Panc1 (cell line): Measurements from ENCODE around the gene MRNIP. TPM values are rescaled to one million over a fixed set of nuclear protein-coding genes. Genes with fewer than 3 reads are reported as not detected.

Source experiments
- ATAC-seq: fragments of 200-7000 bp; cut with Tn5 transposase; 2 replicates; pipeline ENCODE4 v1.9.1; 2020; ENCODE audit warnings: mild to moderate bottlenecking, moderate library complexity
- BruUV-seq: library from RNA; stranded (reverse); fragments of 400-500 nt; replicated peaks from 2 replicates; lab custom pipeline; 2021; lab: Mats Ljungman, UMichigan
- CTCF ChIA-PET: fragments of 300-600 bp; sonication (Branson Sonifier 250); formaldehyde crosslinking; loops from one replicate; lab custom pipeline; 2022; ENCODE audit warnings: antibody characterized with exemption; lab: Charles Lee
- POLR2A ChIA-PET: fragments of 300-600 bp; sonication (Branson Sonifier 250); formaldehyde crosslinking; loops from one replicate; lab custom pipeline; 2022; ENCODE audit warnings: antibody characterized with exemption; lab: Charles Lee
- DNase-seq: peaks from one replicate; pipeline ENCODE4 v3.0.0-alpha.2; 2010; ENCODE audit warnings: low read depth, low spot score
- H3K27ac ChIP-seq: 2 replicates; pipeline ENCODE4 v1.5.1; 2011; ENCODE audit warnings: mild to moderate bottlenecking, low read length, inconsistent platforms
- H3K27me3 ChIP-seq: fragments of 200-500 bp; sonication (Bioruptor generic); 2 replicates; pipeline ENCODE4 v1.6.0; 2014; ENCODE audit warnings: low read length, inconsistent platforms; ENCODE audit not compliant: control insufficient read depth, insufficient read depth
- H3K36me3 ChIP-seq: fragments of 200-500 bp; sonication (Bioruptor generic); 2 replicates; pipeline ENCODE4 v1.5.1; 2014; ENCODE audit warnings: inconsistent platforms, mild to moderate bottlenecking, low read length, moderate library complexity; ENCODE audit not compliant: control insufficient read depth, insufficient read depth
- H3K4me1 ChIP-seq: 2 replicates; pipeline ENCODE4 v1.5.1; 2011; ENCODE audit warnings: inconsistent platforms, mild to moderate bottlenecking, low read length, moderate library complexity; ENCODE audit not compliant: control insufficient read depth, insufficient read depth
- H3K4me3 ChIP-seq, 2 experiments: 2 replicates each; pipeline ENCODE4 v1.5.1; 2011 to 2012; ENCODE audit warnings: low read depth in 2 of 2, low read length in 2 of 2, mild to moderate bottlenecking in 2 of 2, inconsistent platforms in 1 of 2, moderate library complexity in 1 of 2
- H3K9me3 ChIP-seq: fragments of 200-500 bp; sonication (Bioruptor generic); 2 replicates; pipeline ENCODE4 v1.5.1; 2014; ENCODE audit warnings: low read depth, mild to moderate bottlenecking, inconsistent platforms, low read length, moderate library complexity; ENCODE audit not compliant: control insufficient read depth, insufficient read depth
- POLR2AphosphoS5 ChIP-seq: IDR thresholded peaks from 2 replicates; pipeline ENCODE4 v1.6.1; 2012; ENCODE audit warnings: mild to moderate bottlenecking, low read depth, low read length, moderate library complexity
- SIN3A ChIP-seq: IDR thresholded peaks from 2 replicates; pipeline ENCODE4 v1.6.1; 2012; ENCODE audit warnings: low read depth, mild to moderate bottlenecking, low read length, moderate library complexity, borderline replicate concordance; ENCODE audit not compliant: insufficient read depth
- TCF7L2 ChIP-seq: IDR thresholded peaks from 2 replicates; pipeline ENCODE4 v1.6.1; 2011; ENCODE audit warnings: mild to moderate bottlenecking, low read depth, low read length, inconsistent platforms
- in situ Hi-C: cut with HindIII; loops from 2 replicates; pipeline ENCODE4 v1.10.0; 2016; ENCODE audit warnings: low sequenced_read_pairs, low pct_unique_long_range_greater_than_20kb
- intact Hi-C: fragments of 100-400 bp; cut with micrococcal nuclease; formaldehyde crosslinking; loops from one replicate; pipeline ENCODE4 v1.10.0; 2022; ENCODE audit not compliant: unreplicated experiment
- total RNA-seq: library from RNA; stranded (reverse); gene quantifications from one replicate; pipeline ENCODE4 v1.2.1, GENCODE V29; 2021; ENCODE audit not compliant: unreplicated experiment
- TF ChIP-seq, protein P1 (sequence below): fragments of 450-650 bp; IDR thresholded peaks from 2 replicates; pipeline ENCODE4 v1.5.1; 2017; ENCODE audit warnings: mild to moderate bottlenecking
- TF ChIP-seq, protein P2 (sequence below), 2 experiments: IDR thresholded peaks; 2 replicates each; pipeline ENCODE4 v1.6.1; 2011 to 2012; ENCODE audit warnings: low read depth in 2 of 2, control low read depth in 1 of 2, low read length in 1 of 2, mild to moderate bottlenecking in 1 of 2, moderate library complexity in 1 of 2; ENCODE audit not compliant: insufficient read depth in 1 of 2

Gene MRNIP
- total RNA-seq, 1 experiment from 2014 or later, result 33.0 TPM

DNA sequence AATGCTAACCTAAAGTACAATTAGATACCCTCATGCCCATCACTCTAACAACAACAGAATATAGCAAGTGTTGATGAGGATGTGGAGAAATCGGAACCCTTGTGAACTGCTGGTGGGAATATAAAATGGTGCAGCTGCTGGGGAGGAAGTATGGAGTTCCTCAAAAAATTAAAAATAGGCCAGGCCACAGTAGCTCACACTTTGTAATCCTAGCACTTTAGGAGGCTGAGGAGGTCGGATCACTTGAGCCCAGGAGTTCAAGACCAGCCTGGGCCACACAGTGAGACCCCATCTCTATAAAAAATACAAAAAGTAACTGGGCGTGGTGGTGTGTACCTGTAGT is 18.0 kb upstream of the MRNIP start:
- in situ Hi-C loops (no loop called here), intact Hi-C loops (no loop called here)
- TF ChIP-seq, protein P1, sequence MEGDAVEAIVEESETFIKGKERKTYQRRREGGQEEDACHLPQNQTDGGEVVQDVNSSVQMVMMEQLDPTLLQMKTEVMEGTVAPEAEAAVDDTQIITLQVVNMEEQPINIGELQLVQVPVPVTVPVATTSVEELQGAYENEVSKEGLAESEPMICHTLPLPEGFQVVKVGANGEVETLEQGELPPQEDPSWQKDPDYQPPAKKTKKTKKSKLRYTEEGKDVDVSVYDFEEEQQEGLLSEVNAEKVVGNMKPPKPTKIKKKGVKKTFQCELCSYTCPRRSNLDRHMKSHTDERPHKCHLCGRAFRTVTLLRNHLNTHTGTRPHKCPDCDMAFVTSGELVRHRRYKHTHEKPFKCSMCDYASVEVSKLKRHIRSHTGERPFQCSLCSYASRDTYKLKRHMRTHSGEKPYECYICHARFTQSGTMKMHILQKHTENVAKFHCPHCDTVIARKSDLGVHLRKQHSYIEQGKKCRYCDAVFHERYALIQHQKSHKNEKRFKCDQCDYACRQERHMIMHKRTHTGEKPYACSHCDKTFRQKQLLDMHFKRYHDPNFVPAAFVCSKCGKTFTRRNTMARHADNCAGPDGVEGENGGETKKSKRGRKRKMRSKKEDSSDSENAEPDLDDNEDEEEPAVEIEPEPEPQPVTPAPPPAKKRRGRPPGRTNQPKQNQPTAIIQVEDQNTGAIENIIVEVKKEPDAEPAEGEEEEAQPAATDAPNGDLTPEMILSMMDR, result no peak
- TF ChIP-seq POLR2AphosphoS5 (no peak), SIN3A (no peak), TCF7L2 (no peak)
- TF ChIP-seq, protein P2, sequence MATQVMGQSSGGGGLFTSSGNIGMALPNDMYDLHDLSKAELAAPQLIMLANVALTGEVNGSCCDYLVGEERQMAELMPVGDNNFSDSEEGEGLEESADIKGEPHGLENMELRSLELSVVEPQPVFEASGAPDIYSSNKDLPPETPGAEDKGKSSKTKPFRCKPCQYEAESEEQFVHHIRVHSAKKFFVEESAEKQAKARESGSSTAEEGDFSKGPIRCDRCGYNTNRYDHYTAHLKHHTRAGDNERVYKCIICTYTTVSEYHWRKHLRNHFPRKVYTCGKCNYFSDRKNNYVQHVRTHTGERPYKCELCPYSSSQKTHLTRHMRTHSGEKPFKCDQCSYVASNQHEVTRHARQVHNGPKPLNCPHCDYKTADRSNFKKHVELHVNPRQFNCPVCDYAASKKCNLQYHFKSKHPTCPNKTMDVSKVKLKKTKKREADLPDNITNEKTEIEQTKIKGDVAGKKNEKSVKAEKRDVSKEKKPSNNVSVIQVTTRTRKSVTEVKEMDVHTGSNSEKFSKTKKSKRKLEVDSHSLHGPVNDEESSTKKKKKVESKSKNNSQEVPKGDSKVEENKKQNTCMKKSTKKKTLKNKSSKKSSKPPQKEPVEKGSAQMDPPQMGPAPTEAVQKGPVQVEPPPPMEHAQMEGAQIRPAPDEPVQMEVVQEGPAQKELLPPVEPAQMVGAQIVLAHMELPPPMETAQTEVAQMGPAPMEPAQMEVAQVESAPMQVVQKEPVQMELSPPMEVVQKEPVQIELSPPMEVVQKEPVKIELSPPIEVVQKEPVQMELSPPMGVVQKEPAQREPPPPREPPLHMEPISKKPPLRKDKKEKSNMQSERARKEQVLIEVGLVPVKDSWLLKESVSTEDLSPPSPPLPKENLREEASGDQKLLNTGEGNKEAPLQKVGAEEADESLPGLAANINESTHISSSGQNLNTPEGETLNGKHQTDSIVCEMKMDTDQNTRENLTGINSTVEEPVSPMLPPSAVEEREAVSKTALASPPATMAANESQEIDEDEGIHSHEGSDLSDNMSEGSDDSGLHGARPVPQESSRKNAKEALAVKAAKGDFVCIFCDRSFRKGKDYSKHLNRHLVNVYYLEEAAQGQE (IDR thresholded peaks at IDR 0.05; ENCODE audit: insufficient read depth in 1 of 2, low read depth in 2 of 2, low read length in 1 of 2), result no peak
- ATAC-seq (no peak), DNase-seq (no peak)
- H3K4me1 ChIP-seq, result no peaks in the 10 kb centered on the region
- H3K4me3 ChIP-seq, result no peak overlapping the region
- H3K27ac ChIP-seq, result no peak overlapping the region
- peaks cover 4% of the 10 kb centered on the region; the same call in 1 of the 2 replicates for H3K36me3 ChIP-seq
- ChIA-PET CTCF (no interaction called here), POLR2A (no interaction called here)
- BruUV-seq, result no TSS peak
- H3K9me3 ChIP-seq, result no peaks in the 10 kb centered on the region
- H3K27me3 ChIP-seq, result no peaks in the 10 kb centered on the region

DNA sequence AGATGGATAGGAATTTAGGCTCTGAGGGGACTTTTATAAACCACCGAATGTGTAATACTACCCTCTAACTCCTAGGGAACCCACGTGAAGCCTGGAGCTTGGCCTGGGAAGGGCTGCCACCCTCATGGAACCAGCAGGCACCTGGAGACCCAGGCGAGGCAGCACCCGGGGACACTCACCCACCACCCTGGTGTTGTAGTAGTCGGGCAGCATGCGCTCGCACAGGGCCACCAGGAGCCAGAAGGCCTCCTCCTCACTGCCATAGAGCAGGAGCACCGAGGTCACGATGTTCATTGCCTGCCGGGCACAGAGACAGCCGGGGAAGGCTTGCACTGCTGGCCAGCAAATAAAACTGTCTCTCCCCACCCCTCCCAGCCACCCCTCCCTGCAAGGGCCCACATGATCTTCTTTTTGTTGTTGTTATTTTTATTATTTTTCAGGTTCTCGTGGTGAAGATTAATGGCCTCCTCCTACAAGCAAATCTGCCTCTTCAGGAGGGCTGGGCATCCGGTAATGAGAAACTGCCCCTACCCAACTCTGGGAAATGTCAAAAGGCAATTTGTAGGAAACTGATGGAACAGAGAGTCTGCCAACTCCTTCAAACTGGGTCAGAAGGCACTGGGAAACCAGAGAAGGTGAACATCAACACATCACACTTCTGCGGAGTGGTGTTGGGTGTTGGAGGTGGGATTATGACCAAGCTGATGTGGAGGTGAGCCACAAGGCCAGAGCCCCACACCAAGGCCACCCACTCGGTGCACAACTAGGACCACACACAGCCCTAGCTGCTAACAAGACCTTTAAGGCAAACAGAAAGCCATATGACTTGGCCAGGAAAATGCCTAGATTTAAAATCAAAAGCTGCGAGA is 17.4 kb upstream of the MRNIP start:
- H3K27ac ChIP-seq, result no peak overlapping the region
- ATAC-seq (no peak), DNase-seq (no peak)
- peaks cover 8% of the 10 kb centered on the region; the same call in 1 of the 2 replicates for H3K36me3 ChIP-seq
- H3K4me1 ChIP-seq, result no peaks in the 10 kb centered on the region
- no peak overlapping the region for H3K4me3 ChIP-seq
- ChIA-PET CTCF (no interaction called here), POLR2A (no interaction called here)
- intact Hi-C loops (no loop called here), in situ Hi-C loops (no loop called here)
- no peaks in the 10 kb centered on the region for H3K27me3 ChIP-seq
- TSS peak; percentile 40 for BruUV-seq
- H3K9me3 ChIP-seq, result no peaks in the 10 kb centered on the region
- TF ChIP-seq POLR2AphosphoS5 (no peak), SIN3A (no peak), TCF7L2 (no peak)
- TF ChIP-seq, protein P1, result no peak
- TF ChIP-seq, protein P2 (IDR thresholded peaks at IDR 0.05; ENCODE audit: insufficient read depth in 1 of 2, low read depth in 2 of 2, low read length in 1 of 2), result no peak
